Measurements from ENCODE around the gene CFAP58.

The CFAP58 gene

GRCh38 chr10:104472957-104473745 is 119.5 kb downstream of the CFAP58 start:
- TF ChIP-seq GATA3 (IDR thresholded peaks at IDR 0.05; ENCODE audit: low read depth, low read length) = no peak
- no peak for TF ChIP-seq GATA2 (IDR thresholded peaks at IDR 0.05; ENCODE audit: low read depth, low read length)

GRCh38 chr10:104478380-104478779 is 124.7 kb downstream of the CFAP58 start:
- no peak for TF ChIP-seq GATA2 (IDR thresholded peaks at IDR 0.05; ENCODE audit: low read depth, low read length)

DNA sequence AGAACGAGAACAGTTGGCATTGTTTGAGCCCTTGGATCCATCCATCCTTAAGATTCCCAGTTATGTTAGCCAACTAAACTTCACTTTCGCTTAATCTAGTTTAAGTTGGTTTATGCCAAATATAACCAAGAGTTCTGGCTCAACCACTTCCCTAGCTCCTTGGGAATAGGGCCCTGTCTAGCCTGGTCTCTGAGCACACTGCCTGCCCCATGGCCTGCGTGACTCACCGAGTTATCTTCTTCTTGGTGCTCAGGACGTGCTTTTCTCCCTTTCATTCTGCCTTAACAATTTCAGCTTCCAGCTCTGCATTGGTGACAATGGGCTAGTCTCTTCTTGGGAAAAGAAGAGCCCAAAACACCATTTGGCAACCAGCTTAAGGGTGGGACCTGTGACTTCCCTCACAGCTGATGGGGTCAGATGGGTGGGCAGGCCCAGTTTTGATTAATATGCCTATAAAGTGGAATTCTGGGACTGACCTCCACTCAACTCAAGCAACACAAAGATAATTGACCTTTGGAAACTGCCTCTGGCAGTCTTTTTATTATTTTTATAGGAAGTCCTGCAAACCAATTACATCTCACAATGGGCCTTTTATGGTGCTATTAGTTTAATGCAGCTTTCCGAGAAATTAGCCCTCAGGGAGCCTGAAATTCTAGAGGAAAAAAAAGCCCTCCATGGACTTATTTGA is 126.4 kb downstream of the CFAP58 start:
- TF ChIP-seq GATA3 (IDR thresholded peaks at IDR 0.05; ENCODE audit: low read depth, low read length) = no peak
- TF ChIP-seq GATA2 (IDR thresholded peaks at IDR 0.05; ENCODE audit: low read depth, low read length) = no peak

DNA sequence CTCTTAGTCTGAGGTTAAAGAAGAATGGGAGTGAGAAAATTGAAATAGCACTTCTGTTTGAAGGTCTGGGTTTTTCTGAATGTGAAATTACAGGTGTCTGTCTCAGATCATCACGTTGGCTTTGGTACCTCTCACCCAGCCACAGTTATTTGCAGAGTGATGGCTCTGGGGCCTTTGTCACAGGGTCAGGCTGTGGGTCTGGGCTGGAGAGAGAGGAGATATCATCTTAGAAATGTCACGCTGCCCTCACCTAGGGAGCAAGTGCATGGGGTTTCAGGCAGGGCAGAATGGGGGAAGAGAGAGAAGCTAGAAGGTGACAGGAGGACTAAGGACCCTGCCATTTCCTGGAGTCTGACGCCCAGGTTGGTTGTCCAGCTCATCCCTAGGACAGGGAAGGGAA is 127.2 kb downstream of the CFAP58 start:
- TF ChIP-seq GATA2 (IDR thresholded peaks at IDR 0.05; ENCODE audit: low read depth, low read length) (no peak), GATA3 (IDR thresholded peaks at IDR 0.05; ENCODE audit: low read depth, low read length) (no peak)

DNA sequence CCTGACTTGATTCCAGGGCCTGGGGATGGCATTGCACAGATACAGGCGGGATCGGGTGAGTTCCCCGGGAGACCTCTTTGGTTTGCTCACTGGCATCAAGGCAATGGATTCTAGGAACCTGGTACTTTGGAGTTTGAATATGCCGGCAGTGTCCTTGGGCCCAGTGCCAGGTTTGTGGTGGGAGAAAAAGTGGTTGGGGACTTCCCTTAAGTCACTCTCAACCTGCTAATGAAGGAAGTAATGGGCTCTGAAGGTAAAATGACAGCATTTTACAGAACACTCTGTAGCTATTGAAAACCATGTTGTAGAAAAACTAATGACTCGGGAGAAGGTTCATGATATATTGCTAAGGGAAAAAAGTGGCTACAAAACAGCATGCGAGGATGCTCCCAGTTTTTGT is 129.9 kb downstream of the CFAP58 start:
- TF ChIP-seq GATA3 (IDR thresholded peaks at IDR 0.05; ENCODE audit: low read depth, low read length) = no peak
- TF ChIP-seq GATA2 (IDR thresholded peaks at IDR 0.05; ENCODE audit: low read depth, low read length) = no peak

DNA sequence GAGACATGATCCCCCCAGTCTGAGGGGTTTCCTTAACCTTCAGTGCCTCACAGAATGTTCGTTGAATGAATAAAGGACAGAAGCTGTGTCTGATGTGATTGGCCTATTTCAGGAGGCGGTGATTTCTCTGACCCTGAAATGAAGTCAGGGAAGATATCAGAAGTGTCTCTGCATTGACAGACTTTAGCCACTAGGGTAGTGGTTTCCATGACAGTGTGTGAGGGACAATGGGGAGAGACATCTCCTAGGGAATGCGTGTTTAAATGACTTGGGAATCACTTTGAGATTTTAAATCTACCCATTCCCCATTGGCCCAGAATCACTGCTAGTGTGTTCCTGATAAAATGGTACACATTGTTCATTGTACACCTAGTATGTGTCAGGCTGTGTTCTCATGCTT is 132.0 kb downstream of the CFAP58 start:
- TF ChIP-seq GATA3 (IDR thresholded peaks at IDR 0.05; ENCODE audit: low read depth, low read length) (no peak), GATA2 (IDR thresholded peaks at IDR 0.05; ENCODE audit: low read depth, low read length) (no peak)

GRCh38 chr10:104486803-104487202 is 133.2 kb downstream of the CFAP58 start:
- TF ChIP-seq GATA2 (IDR thresholded peaks at IDR 0.05; ENCODE audit: low read depth, low read length) (no peak), GATA3 (IDR thresholded peaks at IDR 0.05; ENCODE audit: low read depth, low read length) (no peak)

GRCh38 chr10:104487794-104488438 is 134.3 kb downstream of the CFAP58 start:
- TF ChIP-seq GATA2 (IDR thresholded peaks at IDR 0.05; ENCODE audit: low read depth, low read length) = no peak
- no peak for TF ChIP-seq GATA3 (IDR thresholded peaks at IDR 0.05; ENCODE audit: low read depth, low read length)

- TF ChIP-seq GATA2 (IDR thresholded peaks at IDR 0.05; ENCODE audit: low read depth, low read length) = no peak
Measured at GRCh38 chr10:104488439-104488832, 134.8 kb downstream of the CFAP58 start.

DNA sequence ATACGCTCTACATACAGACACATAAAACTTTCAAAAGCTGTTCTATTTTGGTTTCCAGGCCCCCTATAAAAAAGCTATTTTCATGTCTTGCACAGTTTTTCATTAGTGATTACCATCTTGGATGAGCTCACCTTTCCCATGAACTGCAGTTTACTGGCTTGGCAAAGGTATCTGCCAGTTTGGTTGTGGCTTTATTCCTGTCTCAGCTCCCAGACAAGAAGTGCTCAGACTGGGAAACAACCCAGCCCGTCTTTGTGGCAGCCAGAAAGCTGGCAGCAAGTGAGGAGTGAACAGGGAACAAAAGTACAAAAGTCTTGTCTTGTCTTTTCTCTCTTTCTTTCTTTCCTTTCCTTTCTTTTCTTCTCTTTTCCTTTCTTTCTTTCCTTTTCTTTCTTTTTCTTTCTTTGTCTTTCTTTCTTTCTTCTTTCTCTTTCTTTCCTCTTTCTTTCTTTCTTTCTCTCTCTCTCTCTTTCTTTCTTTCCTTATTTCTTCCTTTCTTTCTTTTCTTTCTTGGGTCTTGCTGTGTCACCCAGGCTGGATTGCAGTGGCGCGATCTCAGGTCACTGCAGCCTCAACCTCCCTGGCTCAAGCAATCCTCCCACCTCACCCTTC is 138.8 kb downstream of the CFAP58 start:
- no peak for TF ChIP-seq GATA2 (IDR thresholded peaks at IDR 0.05; ENCODE audit: low read depth, low read length)
- TF ChIP-seq GATA3 (IDR thresholded peaks at IDR 0.05; ENCODE audit: low read depth, low read length) = no peak

- TF ChIP-seq GATA2 (IDR thresholded peaks at IDR 0.05; ENCODE audit: low read depth, low read length) (no peak), GATA3 (IDR thresholded peaks at IDR 0.05; ENCODE audit: low read depth, low read length) (no peak)
Measured at GRCh38 chr10:104498347-104499081, 144.9 kb downstream of the CFAP58 start.

DNA sequence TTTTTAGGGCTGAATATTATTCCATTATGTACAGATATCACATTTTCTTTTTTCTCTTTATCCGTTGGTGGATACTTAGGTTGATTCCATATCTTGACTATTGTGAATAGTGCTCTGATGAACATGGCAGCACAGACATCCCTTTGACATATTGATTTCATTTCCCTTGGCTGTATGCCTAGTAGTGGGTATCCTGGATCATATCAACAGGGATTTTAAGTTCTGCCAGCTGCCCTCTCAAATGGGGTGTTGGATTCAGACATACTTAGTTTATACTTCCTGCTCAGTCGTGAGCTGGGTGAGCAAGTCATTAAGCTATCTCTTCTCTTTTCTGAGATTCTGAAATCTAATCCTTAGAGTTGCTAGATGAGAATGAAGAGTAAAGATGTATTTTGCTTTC is 147.8 kb downstream of the CFAP58 start:
- no peak for TF ChIP-seq GATA2 (IDR thresholded peaks at IDR 0.05; ENCODE audit: low read depth, low read length)
- TF ChIP-seq GATA3 (IDR thresholded peaks at IDR 0.05; ENCODE audit: low read depth, low read length) = no peak

GRCh38 chr10:104501864-104502579 is 148.4 kb downstream of the CFAP58 start:
- TF ChIP-seq GATA3 (IDR thresholded peaks at IDR 0.05; ENCODE audit: low read depth, low read length) = no peak
- no peak for TF ChIP-seq GATA2 (IDR thresholded peaks at IDR 0.05; ENCODE audit: low read depth, low read length)

Measured in SH-SY5Y (cell line).